PFSK-1 (cell line): ENCODE measurements around the gene COL9A1.

Source experiments
- POLR2AphosphoS5 ChIP-seq: IDR thresholded peaks from 2 replicates; pipeline ENCODE4 v1.6.1; 2012; ENCODE audit warnings: low read depth, mild to moderate bottlenecking, control low read depth, low read length, moderate library complexity
- TAF1 ChIP-seq: IDR thresholded peaks from 2 replicates; pipeline ENCODE4 v1.6.1; 2012; ENCODE audit warnings: low read length, control low read depth, borderline replicate concordance; ENCODE audit not compliant: insufficient read depth
- TF ChIP-seq, protein P1 (sequence below), 2 experiments: IDR thresholded peaks; 2 replicates each; pipeline versions ENCODE4 v1.6.1 to v1.8.0; 2011 to 2012; ENCODE audit warnings: low read depth in 2 of 2, low read length in 2 of 2, control low read depth in 1 of 2, inconsistent platforms in 1 of 2, mild to moderate bottlenecking in 1 of 2, moderate library complexity in 1 of 2; ENCODE audit not compliant: insufficient read depth in 1 of 2

DNA sequence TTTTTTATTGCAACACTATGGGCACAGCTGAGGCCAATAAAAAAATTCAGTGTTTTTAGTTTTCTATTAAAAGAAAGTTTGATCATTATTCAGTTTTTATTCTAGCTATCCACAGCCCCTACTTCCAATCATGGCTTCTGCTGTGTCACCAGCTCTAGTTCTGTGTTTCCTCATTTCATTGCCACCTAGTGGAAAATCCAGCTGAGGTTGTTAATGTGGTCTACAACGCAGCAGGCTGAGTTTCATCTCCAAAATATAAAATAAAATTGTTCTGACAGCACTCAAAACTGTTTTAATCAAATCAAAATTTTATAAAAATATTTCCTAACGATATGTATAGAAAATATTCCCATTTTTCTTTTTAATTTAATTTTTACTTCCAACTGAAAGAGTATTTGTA, 13.6 kb downstream of the COL9A1 start:
- TF ChIP-seq POLR2AphosphoS5 (no peak), TAF1 (no peak)
- TF ChIP-seq, protein P1, sequence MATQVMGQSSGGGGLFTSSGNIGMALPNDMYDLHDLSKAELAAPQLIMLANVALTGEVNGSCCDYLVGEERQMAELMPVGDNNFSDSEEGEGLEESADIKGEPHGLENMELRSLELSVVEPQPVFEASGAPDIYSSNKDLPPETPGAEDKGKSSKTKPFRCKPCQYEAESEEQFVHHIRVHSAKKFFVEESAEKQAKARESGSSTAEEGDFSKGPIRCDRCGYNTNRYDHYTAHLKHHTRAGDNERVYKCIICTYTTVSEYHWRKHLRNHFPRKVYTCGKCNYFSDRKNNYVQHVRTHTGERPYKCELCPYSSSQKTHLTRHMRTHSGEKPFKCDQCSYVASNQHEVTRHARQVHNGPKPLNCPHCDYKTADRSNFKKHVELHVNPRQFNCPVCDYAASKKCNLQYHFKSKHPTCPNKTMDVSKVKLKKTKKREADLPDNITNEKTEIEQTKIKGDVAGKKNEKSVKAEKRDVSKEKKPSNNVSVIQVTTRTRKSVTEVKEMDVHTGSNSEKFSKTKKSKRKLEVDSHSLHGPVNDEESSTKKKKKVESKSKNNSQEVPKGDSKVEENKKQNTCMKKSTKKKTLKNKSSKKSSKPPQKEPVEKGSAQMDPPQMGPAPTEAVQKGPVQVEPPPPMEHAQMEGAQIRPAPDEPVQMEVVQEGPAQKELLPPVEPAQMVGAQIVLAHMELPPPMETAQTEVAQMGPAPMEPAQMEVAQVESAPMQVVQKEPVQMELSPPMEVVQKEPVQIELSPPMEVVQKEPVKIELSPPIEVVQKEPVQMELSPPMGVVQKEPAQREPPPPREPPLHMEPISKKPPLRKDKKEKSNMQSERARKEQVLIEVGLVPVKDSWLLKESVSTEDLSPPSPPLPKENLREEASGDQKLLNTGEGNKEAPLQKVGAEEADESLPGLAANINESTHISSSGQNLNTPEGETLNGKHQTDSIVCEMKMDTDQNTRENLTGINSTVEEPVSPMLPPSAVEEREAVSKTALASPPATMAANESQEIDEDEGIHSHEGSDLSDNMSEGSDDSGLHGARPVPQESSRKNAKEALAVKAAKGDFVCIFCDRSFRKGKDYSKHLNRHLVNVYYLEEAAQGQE (IDR thresholded peaks at IDR 0.05; ENCODE audit: insufficient read depth in 1 of 2, low read depth in 2 of 2, low read length in 2 of 2), result no peak
